Measurements from ENCODE around the gene BTBD19.
"Not testable (repeated sequence)": the region's sequence is repeated elsewhere in the genome, so short reads cannot be mapped to it uniquely, and the experiment has no call there.

The BTBD19 gene

DNA sequence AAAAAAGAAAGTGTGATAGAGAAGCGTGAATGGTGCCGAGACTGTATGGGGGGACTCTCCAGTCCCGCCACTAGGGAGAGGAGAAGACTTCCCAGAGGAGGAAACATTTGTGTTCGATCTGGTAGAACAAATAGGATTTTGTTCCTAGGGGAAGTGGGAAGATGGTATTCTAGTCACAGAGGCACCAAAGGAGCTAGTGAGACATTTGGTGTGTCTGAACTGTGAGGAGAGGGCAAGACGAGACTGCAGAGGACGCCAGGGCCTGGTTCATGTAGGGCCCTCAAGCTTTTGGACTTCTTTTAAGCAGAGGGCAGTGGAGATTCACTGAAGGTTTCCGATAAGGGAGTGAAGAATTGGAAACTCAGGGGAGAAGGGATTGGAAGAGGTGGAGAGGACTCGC, 2.9 kb downstream of the BTBD19 start:
- no peak for TF ChIP-seq CTCF (IDR thresholded peaks at IDR 0.05; ENCODE audit: extremely low read depth, insufficient read depth, missing control alignments)
- DNase-seq (ENCODE audit: low spot score) = no peak
- in situ Hi-C loops (cut with MboI; ENCODE audit: low pct_unique_long_range_greater_than_20kb, low sequenced_read_pairs, unreplicated experiment) = no loop called here

GRCh38 chr1:44812822-44813543, 4.7 kb downstream of the BTBD19 start:
- no peak for TF ChIP-seq CTCF (IDR thresholded peaks at IDR 0.05; ENCODE audit: extremely low read depth, insufficient read depth, missing control alignments)
- in situ Hi-C loops (cut with MboI; ENCODE audit: low pct_unique_long_range_greater_than_20kb, low sequenced_read_pairs, unreplicated experiment) = no loop called here
- no peak for DNase-seq (ENCODE audit: low spot score)

DNA sequence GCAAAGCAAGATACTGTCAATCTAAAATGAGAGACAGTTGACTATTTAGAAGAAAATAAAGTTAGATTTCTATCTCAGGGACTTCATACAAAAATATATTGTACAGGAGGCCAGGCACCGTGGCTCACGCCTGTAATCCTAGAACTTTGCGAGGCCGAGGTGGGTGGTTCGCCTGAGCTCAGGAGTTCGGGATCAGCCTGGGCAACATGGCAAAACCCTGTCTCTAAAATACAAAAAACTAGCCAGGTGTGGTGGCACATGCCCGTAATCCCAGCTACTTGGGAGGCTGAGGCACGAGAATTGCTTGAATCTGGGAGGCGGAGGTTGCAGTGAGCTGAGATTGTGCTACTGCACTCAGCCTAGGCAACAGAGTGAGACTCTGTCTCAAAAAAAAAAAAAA, 7.6 kb downstream of the BTBD19 start:
- in situ Hi-C loops (cut with MboI; ENCODE audit: low pct_unique_long_range_greater_than_20kb, low sequenced_read_pairs, unreplicated experiment); DNase-seq (ENCODE audit: low spot score): not testable (repeated sequence)

GRCh38 chr1:44817307-44817706, 9.0 kb downstream of the BTBD19 start:
- no peak for TF ChIP-seq CTCF (IDR thresholded peaks at IDR 0.05; ENCODE audit: extremely low read depth, insufficient read depth, missing control alignments)
- in situ Hi-C loops (cut with MboI; ENCODE audit: low pct_unique_long_range_greater_than_20kb, low sequenced_read_pairs, unreplicated experiment) = no loop called here
- DNase-seq (ENCODE audit: low spot score) = no peak

DNA sequence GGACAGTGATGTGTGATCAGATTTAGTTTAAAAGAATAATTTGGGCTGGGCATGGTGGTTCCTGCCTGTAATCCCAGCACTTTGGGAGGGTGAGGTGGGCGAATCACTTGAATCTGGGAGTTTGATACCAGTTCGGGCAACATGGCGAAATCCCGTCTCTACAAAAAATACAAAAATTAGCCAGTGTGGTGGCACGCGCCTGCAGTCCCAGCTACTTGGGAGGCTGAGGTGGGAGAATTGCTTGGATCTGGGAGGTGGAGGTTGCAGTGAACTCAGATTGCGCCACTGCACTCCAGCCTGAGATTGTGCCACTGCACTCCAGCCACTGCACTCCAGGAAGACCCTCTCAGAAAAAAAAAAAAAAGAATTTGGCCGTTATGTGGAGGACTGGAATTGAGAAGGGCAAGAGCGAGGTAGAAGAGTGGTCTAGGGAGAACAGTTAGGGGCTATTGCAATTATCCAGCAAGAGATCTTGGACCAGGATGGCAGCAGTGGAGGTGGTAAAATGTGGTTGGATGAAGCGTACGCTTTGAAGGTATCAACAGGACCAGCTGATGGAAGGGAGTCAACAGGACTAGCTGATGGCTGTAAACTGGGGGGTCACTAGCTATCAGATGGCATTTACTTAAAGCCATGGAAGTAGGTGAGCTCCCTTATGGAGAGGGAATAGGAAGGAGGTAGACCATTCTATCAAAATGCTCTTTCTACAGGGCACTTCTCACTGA, 9.6 kb downstream of the BTBD19 start:
- DNase-seq (ENCODE audit: low spot score) = no peak
- TF ChIP-seq CTCF (IDR thresholded peaks at IDR 0.05; ENCODE audit: extremely low read depth, insufficient read depth, missing control alignments) = no peak
- in situ Hi-C loops (cut with MboI; ENCODE audit: low pct_unique_long_range_greater_than_20kb, low sequenced_read_pairs, unreplicated experiment) = no loop called here

- in situ Hi-C loops (cut with MboI; ENCODE audit: low pct_unique_long_range_greater_than_20kb, low sequenced_read_pairs, unreplicated experiment) = no loop called here
- no peak for TF ChIP-seq CTCF (IDR thresholded peaks at IDR 0.05; ENCODE audit: extremely low read depth, insufficient read depth, missing control alignments)
- DNase-seq (ENCODE audit: low spot score) = peak; percentile 57
Measured at GRCh38 chr1:44819196-44819607, 10.9 kb downstream of the BTBD19 start.

DNA sequence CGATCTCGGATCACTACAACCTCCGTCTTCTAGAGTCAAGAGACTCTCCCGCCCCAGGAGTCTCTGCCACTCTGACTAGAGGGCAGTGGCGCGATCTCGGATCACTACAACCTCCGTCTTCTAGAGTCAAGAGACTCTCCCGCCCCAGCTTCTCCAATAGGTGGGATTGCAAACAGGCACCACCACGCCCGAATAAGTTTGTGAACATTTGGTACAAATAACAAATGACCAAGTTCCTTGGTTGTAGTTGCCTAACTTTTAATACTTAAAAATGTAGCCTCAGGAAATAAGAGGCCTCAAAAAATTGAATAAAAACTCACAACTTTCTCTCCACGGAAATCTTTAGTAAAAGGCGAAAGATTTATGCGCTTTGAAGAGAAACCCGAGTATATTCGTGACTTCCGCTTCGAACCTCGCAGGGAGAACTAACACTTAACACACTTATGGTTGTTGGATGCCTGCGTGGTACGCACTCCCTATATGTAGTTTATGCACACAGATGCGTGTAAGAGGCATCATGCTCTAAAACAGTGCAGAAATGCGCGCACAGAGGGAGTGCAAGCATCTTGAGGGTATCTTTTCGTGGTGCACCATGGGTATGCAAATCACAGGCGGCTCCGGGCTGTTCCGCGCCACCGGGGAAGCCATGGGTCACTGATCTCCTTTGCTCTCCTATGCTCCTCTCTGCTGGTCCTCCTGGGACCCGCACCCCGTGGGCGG, 11.4 kb downstream of the BTBD19 start:
- in situ Hi-C loops (cut with MboI; ENCODE audit: low pct_unique_long_range_greater_than_20kb, low sequenced_read_pairs, unreplicated experiment) = no loop called here
- peak; percentile 91 for DNase-seq (ENCODE audit: low spot score)
- no peak for TF ChIP-seq CTCF (IDR thresholded peaks at IDR 0.05; ENCODE audit: extremely low read depth, insufficient read depth, missing control alignments)

Measured in GM13977 (cell line).